Sigmoid colon (tissue), 7 donors: Measurements from ENCODE around the gene ITGB5. TPM values are rescaled to one million over a fixed set of nuclear protein-coding genes. Genes with fewer than 3 reads are reported as not detected.

Experiments
- DNase-seq: peaks from one replicate; pipeline ENCODE4 v3.0.0-alpha.2; 2019
- H3K27ac ChIP-seq, 4 donors: fragments of 200-600 bp; sonication (generic); one replicate each; pipeline ENCODE4 v1.5.1; 2016 to 2019; ENCODE audit warnings: mild to moderate bottlenecking in 1 of 4
- H3K27me3 ChIP-seq, 3 donors: fragments of 200-600 bp; sonication (generic); one replicate each; pipeline ENCODE4 v1.5.1; 2019; ENCODE audit warnings: mild to moderate bottlenecking in 1 of 3
- H3K36me3 ChIP-seq, 4 donors: fragments of 200-600 bp; sonication (generic); one replicate each; pipeline ENCODE4 v1.5.1; 2016 to 2019
- H3K4me1 ChIP-seq, 4 donors: fragments of 200-600 bp; sonication (generic); one replicate each; pipeline ENCODE4 v1.5.1; 2017 to 2019
- H3K4me3 ChIP-seq, 4 donors: fragments of 200-600 bp; sonication (generic); one replicate each; pipeline ENCODE4 v1.5.1; 2017 to 2019; ENCODE audit warnings: mild to moderate bottlenecking in 2 of 4, moderate library complexity in 1 of 4
- H3K9me3 ChIP-seq, 4 donors: fragments of 200-600 bp in 3 of 4; sonication (generic) in 3 of 4; one replicate each; pipeline versions ENCODE4 v1.5.1 to v1.6.1; 2013 to 2019
- CTCF ChIP-seq, 4 experiments: fragments of 450-650 bp in 3 of 4; fragments of 200-600 bp in 1 of 4; IDR thresholded peaks; one replicate each; pipeline ENCODE4 v1.5.1; 2016 to 2019; ENCODE audit warnings: antibody characterized with exemption in 4 of 4, mild to moderate bottlenecking in 3 of 4, moderate library complexity in 2 of 4
- EP300 ChIP-seq, 4 donors: sonication (generic); formaldehyde crosslinking; IDR thresholded peaks; one replicate each; pipeline ENCODE4 v1.6.1; 2017; ENCODE audit warnings: antibody characterized with exemption in 4 of 4
- POLR2A ChIP-seq, 2 donors: fragments of 450-650 bp; IDR thresholded peaks; one replicate each; pipeline ENCODE4 v1.6.1; 2016; ENCODE audit warnings: antibody characterized with exemption in 2 of 2, mild to moderate bottlenecking in 2 of 2, moderate library complexity in 2 of 2
- POLR2AphosphoS5 ChIP-seq, 4 donors: sonication (generic); formaldehyde crosslinking; IDR thresholded peaks; one replicate each; pipeline ENCODE4 v1.6.1; 2017; ENCODE audit warnings: antibody characterized with exemption in 4 of 4
- WGBS, 2 donors: extraction: QIAGEN DNeasy Blood & Tissue Kit; methylation state at CpG; one replicate each; pipeline ENCODE4 v1.1.7; 2013; 5-methylcytosine and 5-hydroxymethylcytosine counted together
- intact Hi-C: fragments of 100-400 bp; cut with DNase I; formaldehyde crosslinking; loops from one replicate; pipeline ENCODE4 v1.15.1; 2023
- polyA plus RNA-seq, 3 donors: library from polyadenylated mRNA; stranded (reverse); fragments of 200-250 nt; gene quantifications; one replicate each; pipeline ENCODE4 v1.2.3, GENCODE V29; 2013
- total RNA-seq, 4 donors: library from RNA; depleted of rRNA; stranded (reverse); fragments of >200 nt; gene quantifications; one replicate each; pipeline ENCODE4 v1.1.0, GENCODE V29; 2016
- donor health status: healthy with polysubstance abuse.
- donor health status: Bipolar disorder and iron deficiency.
- donor health status: healthy.

Gene ITGB5
- total and polyA plus RNA-seq, 7 donors: 15.0 to 203 (median 89.2) TPM

GRCh38 chr3:124767691-124768090, 119.5 kb downstream of the ITGB5 start:
- no peak for TF ChIP-seq EP300 (IDR thresholded peaks at IDR 0.05)
- TF ChIP-seq POLR2AphosphoS5 (IDR thresholded peaks at IDR 0.05): no peak
- no peak for TF ChIP-seq POLR2A (IDR thresholded peaks at IDR 0.05)
- no peak for TF ChIP-seq CTCF (IDR thresholded peaks at IDR 0.05)
- intact Hi-C loops: no loop called here
- Histone ChIP-seq H3K9me3 (no peaks in the 10 kb centered on the region), H3K4me3 (no peak overlapping the region), H3K4me1 (peaks cover 0 to 35% (median 30%) of the 10 kb centered on the region in 4 donors), H3K27ac (no peak overlapping the region), H3K27me3 (no peaks in the 10 kb centered on the region), H3K36me3 (peaks cover 3 to 65% (median 49%) of the 10 kb centered on the region in 4 donors)
- 88 to 91% methylated on average over 6 of the region's 6 CpGs for WGBS, 2 donors
- no peak for DNase-seq

GRCh38 chr3:124767264-124767663, 119.9 kb downstream of the ITGB5 start:
- H3K4me3 ChIP-seq: no peak overlapping the region
- 81 to 89% methylated on average over 5 of the region's 5 CpGs for WGBS, 2 donors
- intact Hi-C loops: no loop called here
- H3K4me1 ChIP-seq: peaks cover 0 to 31% (median 25%) of the 10 kb centered on the region in 4 donors
- H3K36me3 ChIP-seq: peaks cover 3 to 65% (median 49%) of the 10 kb centered on the region in 4 donors
- no peak for DNase-seq
- no peak overlapping the region for H3K27ac ChIP-seq
- no peaks in the 10 kb centered on the region for H3K27me3 ChIP-seq
- H3K9me3 ChIP-seq: no peaks in the 10 kb centered on the region
- no peak for TF ChIP-seq POLR2AphosphoS5 (IDR thresholded peaks at IDR 0.05)
- no peak for TF ChIP-seq CTCF (IDR thresholded peaks at IDR 0.05)
- no peak for TF ChIP-seq EP300 (IDR thresholded peaks at IDR 0.05)
- TF ChIP-seq POLR2A (IDR thresholded peaks at IDR 0.05): no peak

- no peak for DNase-seq
- WGBS, 2 donors: 90 to 93% methylated on average over 16 of the region's 16 CpGs
- H3K9me3 ChIP-seq: no peaks in the 10 kb centered on the region
Observed at GRCh38 chr3:124766113-124767095, 120.8 kb downstream of the ITGB5 start.

GRCh38 chr3:124765197-124765840, 121.8 kb downstream of the ITGB5 start:
- Histone ChIP-seq H3K27ac (no peak overlapping the region), H3K36me3 (peaks cover 3 to 65% (median 49%) of the 10 kb centered on the region in 4 donors)

More at GRCh38 chr3:124766113-124767095, 120.8 kb downstream of the ITGB5 start:
- peaks cover 0 to 30% (median 23%) of the 10 kb centered on the region in 4 donors for H3K4me1 ChIP-seq
- intact Hi-C loops: no loop called here
- H3K36me3 ChIP-seq: peaks cover 3 to 65% (median 49%) of the 10 kb centered on the region in 4 donors
- TF ChIP-seq POLR2AphosphoS5 (IDR thresholded peaks at IDR 0.05) (no peak), POLR2A (IDR thresholded peaks at IDR 0.05) (no peak), CTCF (IDR thresholded peaks at IDR 0.05) (no peak), EP300 (IDR thresholded peaks at IDR 0.05) (no peak)
- no peaks in the 10 kb centered on the region for H3K27me3 ChIP-seq
- H3K4me3 ChIP-seq: no peak overlapping the region
- no peak overlapping the region for H3K27ac ChIP-seq

More at GRCh38 chr3:124765197-124765840, 121.8 kb downstream of the ITGB5 start:
- no peak for DNase-seq
- WGBS, 2 donors: 81 to 87% methylated on average over 5 of the region's 5 CpGs
- intact Hi-C loops: no loop called here
- TF ChIP-seq CTCF (IDR thresholded peaks at IDR 0.05): no peak
- TF ChIP-seq POLR2A (IDR thresholded peaks at IDR 0.05): no peak
- TF ChIP-seq POLR2AphosphoS5 (IDR thresholded peaks at IDR 0.05): no peak
- TF ChIP-seq EP300 (IDR thresholded peaks at IDR 0.05): no peak
- Histone ChIP-seq H3K4me1 (peaks cover 0 to 28% (median 22%) of the 10 kb centered on the region in 4 donors), H3K9me3 (no peaks in the 10 kb centered on the region), H3K4me3 (no peak overlapping the region), H3K27me3 (no peaks in the 10 kb centered on the region)
